ENCODE results near the gene CYP11A1.

CYP11A1 gene

GRCh38 chr15:74412159-74412558 lies 44.7 kb upstream of the CYP11A1 start:
- no peaks in the 10 kb centered on the region for H3K27me3 ChIP-seq (ENCODE audit: insufficient read depth, low read length, poor library complexity, severe bottlenecking)
- H3K36me3 ChIP-seq (ENCODE audit: insufficient read depth, low read length): peaks cover 69% of the 10 kb centered on the region; the same call in 1 of the 2 replicates
- H3F3A ChIP-seq (ENCODE audit: low read depth): no peaks in the 10 kb centered on the region
- peaks cover 9% of the 10 kb centered on the region; the same call in 1 of the 2 replicates for H3K79me2 ChIP-seq (ENCODE audit: insufficient read depth, low read length)
- no peak overlapping the region for H2AFZ ChIP-seq (ENCODE audit: low read length)
- H3K4me1 ChIP-seq (ENCODE audit: insufficient read depth, low read length, poor library complexity, severe bottlenecking): peaks cover 23% of the 10 kb centered on the region
- H3K9me2 ChIP-seq (replicated peaks; ENCODE audit: low read depth, low read length): no peaks in the 10 kb centered on the region
- no peak for TF ChIP-seq EZH2phosphoT487 (IDR thresholded peaks at IDR 0.05; ENCODE audit: borderline replicate concordance)
- TF ChIP-seq CTCF (conservative IDR thresholded peaks at IDR 0.05; ENCODE audit: low read length): no peak
- H3K9ac ChIP-seq (ENCODE audit: low read depth, low read length, poor library complexity, severe bottlenecking): no peak overlapping the region
- H4K20me1 ChIP-seq (ENCODE audit: insufficient read depth, low read length, poor library complexity, severe bottlenecking): no peaks in the 10 kb centered on the region
- H3K9me3 ChIP-seq (ENCODE audit: insufficient read depth, low read depth, low read length): no peaks in the 10 kb centered on the region
- no peak overlapping the region for H3K4me2 ChIP-seq (ENCODE audit: low read depth, low read length, poor library complexity, severe bottlenecking)
- H3K4me3 ChIP-seq (ENCODE audit: low read length, poor library complexity, severe bottlenecking): no peak overlapping the region

DNA sequence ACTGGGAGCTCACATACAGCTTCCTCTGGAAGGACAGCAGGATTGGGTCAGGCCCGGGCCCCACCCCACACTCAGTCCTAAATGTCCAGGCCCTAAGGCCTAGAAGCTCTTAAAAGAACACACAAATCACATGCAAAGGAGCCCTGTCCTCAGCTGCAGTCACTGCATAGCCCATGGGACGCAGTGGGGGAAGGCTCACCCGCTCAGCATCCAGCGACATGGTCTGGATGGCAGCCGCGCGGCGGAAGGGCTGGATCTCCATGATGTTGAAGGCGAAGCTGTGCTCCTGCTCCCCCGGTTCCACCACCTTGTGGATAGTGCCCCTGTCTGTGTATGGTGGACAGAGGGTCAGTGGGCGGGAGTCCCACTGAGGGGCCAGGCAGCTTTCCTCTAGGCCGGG lies 44.2 kb upstream of the CYP11A1 start:
- peaks cover 64% of the 10 kb centered on the region; the same call in 1 of the 2 replicates for H3K36me3 ChIP-seq (ENCODE audit: insufficient read depth, low read length)
- no peaks in the 10 kb centered on the region for H3K9me2 ChIP-seq (replicated peaks; ENCODE audit: low read depth, low read length)
- TF ChIP-seq EZH2phosphoT487 (IDR thresholded peaks at IDR 0.05; ENCODE audit: borderline replicate concordance) (no peak), CTCF (conservative IDR thresholded peaks at IDR 0.05; ENCODE audit: low read length) (no peak)
- no peaks in the 10 kb centered on the region for H3K9me3 ChIP-seq (ENCODE audit: insufficient read depth, low read depth, low read length)
- no peaks in the 10 kb centered on the region for H3F3A ChIP-seq (ENCODE audit: low read depth)
- H3K27me3 ChIP-seq (ENCODE audit: insufficient read depth, low read length, poor library complexity, severe bottlenecking): no peaks in the 10 kb centered on the region
- no peaks in the 10 kb centered on the region for H4K20me1 ChIP-seq (ENCODE audit: insufficient read depth, low read length, poor library complexity, severe bottlenecking)
- H3K4me1 ChIP-seq (ENCODE audit: insufficient read depth, low read length, poor library complexity, severe bottlenecking): peaks cover 23% of the 10 kb centered on the region
- no peak overlapping the region for H3K9ac ChIP-seq (ENCODE audit: low read depth, low read length, poor library complexity, severe bottlenecking)
- H3K4me2 ChIP-seq (ENCODE audit: low read depth, low read length, poor library complexity, severe bottlenecking): no peak overlapping the region
- H3K79me2 ChIP-seq (ENCODE audit: insufficient read depth, low read length): 0 out of 2 replicates have a peak, but pooled peaks cover 5% of the 10 kb centered on the region
- H3K4me3 ChIP-seq (ENCODE audit: low read length, poor library complexity, severe bottlenecking): no peak overlapping the region
- no peak overlapping the region for H2AFZ ChIP-seq (ENCODE audit: low read length)

- Histone ChIP-seq H3K79me2 (ENCODE audit: insufficient read depth, low read length) (no peaks in the 10 kb centered on the region), H2AFZ (ENCODE audit: low read length) (no peak overlapping the region), H3K9me3 (ENCODE audit: insufficient read depth, low read depth, low read length) (no peaks in the 10 kb centered on the region), H3F3A (ENCODE audit: low read depth) (no peaks in the 10 kb centered on the region), H3K36me3 (ENCODE audit: insufficient read depth, low read length) (peaks cover 52% of the 10 kb centered on the region; the same call in 1 of the 2 replicates), H3K4me3 (ENCODE audit: low read length, poor library complexity, severe bottlenecking) (no peak overlapping the region), H3K4me1 (ENCODE audit: insufficient read depth, low read length, poor library complexity, severe bottlenecking) (peaks cover 14% of the 10 kb centered on the region), H4K20me1 (ENCODE audit: insufficient read depth, low read length, poor library complexity, severe bottlenecking) (no peaks in the 10 kb centered on the region), H3K27me3 (ENCODE audit: insufficient read depth, low read length, poor library complexity, severe bottlenecking) (no peaks in the 10 kb centered on the region), H3K9ac (ENCODE audit: low read depth, low read length, poor library complexity, severe bottlenecking) (no peak overlapping the region), H3K9me2 (replicated peaks; ENCODE audit: low read depth, low read length) (no peaks in the 10 kb centered on the region), H3K4me2 (ENCODE audit: low read depth, low read length, poor library complexity, severe bottlenecking) (no peak overlapping the region)
- TF ChIP-seq EZH2phosphoT487 (IDR thresholded peaks at IDR 0.05; ENCODE audit: borderline replicate concordance) (no peak), CTCF (conservative IDR thresholded peaks at IDR 0.05; ENCODE audit: low read length) (no peak)
Measured at GRCh38 chr15:74410502-74410901, 43.1 kb upstream of the CYP11A1 start.
